Measurements from ENCODE around the gene MTHFD1L.
"Not testable (repeated sequence)": the region's sequence is repeated elsewhere in the genome, so short reads cannot be mapped to it uniquely, and the experiment has no call there.

The MTHFD1L gene

DNA sequence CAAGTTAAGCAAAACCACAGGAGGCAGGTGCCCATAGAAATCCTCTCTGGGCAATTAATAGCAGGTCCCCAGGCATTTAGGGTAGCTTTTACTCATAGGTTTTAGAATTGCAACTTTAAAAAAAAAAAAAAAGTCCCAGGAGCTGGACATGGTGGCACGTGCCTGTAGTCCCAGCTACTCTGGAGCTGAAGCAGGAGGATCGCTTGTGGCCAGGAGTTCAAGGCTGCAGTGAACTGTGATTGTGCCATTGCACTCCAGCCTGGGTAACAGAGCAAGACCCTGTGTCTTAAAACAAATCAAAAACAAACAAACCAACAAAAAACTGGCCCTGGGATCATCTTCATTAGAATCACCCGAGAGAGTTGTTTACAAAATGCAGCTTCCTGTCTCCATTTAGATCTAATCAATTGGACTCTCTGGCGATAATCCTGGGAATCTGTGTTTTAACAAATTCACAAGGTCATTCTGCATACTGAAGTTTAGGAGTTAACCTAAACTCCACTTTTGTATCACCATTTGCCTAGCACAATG, 242.5 kb downstream of the MTHFD1L start:
- no peak for DNase-seq

GRCh38 chr6:151108548-151108947, 243.0 kb downstream of the MTHFD1L start:
- no peak for DNase-seq

- no peak for DNase-seq
Measured at GRCh38 chr6:151109361-151109760, 243.9 kb downstream of the MTHFD1L start.

- no peak for DNase-seq
Measured at GRCh38 chr6:151109869-151110575, 244.5 kb downstream of the MTHFD1L start.

DNA sequence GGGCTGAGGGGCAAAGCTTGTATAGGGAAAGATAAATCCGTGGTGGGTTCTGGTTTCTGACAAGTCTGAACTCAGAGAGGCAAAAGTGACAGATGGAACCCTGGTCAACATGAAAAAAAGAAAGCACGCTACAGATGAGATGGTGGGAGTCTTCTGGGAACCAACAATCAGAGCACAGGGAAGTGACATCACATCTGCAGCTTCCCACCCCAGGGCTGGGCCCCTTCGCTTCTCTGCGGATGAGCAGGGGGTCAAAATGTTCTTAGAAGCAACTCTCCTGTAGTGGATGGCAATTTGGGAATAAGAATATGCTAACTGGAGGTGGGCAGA, 245.0 kb downstream of the MTHFD1L start:
- no peak for DNase-seq

DNA sequence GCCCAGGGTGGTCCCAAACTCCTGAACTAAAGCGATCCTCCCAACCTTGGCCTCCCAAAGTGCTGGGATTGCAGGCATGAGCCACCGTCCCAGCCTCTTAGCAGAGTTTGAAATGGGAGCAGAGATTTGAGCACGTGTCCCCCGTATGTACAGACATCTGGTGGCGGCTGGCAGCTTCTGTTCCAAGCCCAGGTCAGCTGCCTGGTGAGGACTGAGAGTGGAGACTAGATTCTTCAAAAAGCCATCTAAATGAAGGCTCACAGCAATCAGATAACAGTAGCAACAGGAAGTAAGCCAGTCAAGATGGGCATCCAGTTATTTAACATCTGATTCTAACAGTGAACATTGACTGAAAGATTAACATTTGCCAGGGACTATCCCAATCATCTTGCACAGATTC, 246.2 kb downstream of the MTHFD1L start:
- no peak for DNase-seq

GRCh38 chr6:151112130-151112529, 246.6 kb downstream of the MTHFD1L start:
- DNase-seq = no peak

DNA sequence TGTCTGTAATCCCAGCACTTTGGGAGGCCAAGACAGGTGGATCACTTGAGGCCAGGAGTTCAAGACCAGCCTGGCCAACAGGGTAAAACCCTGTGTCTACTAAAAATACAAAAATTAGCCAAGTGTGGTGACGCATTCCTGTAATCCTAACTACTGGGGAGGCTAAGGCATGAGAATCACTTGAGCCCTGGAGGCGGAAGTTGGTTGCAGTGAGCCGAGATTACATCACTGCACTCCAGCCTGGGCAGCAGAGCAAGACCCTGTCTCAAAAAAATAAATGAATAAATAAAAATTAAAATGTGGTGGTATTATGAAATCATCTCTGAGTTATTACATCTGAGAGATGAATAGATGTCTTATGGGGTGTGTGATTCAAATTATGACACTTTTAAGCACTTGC, 247.4 kb downstream of the MTHFD1L start:
- not testable (repeated sequence) for DNase-seq

- DNase-seq = no peak
Measured at GRCh38 chr6:151113641-151114040, 248.1 kb downstream of the MTHFD1L start.

- DNase-seq = no peak
Measured at GRCh38 chr6:151118461-151119123, 253.1 kb downstream of the MTHFD1L start.

DNA sequence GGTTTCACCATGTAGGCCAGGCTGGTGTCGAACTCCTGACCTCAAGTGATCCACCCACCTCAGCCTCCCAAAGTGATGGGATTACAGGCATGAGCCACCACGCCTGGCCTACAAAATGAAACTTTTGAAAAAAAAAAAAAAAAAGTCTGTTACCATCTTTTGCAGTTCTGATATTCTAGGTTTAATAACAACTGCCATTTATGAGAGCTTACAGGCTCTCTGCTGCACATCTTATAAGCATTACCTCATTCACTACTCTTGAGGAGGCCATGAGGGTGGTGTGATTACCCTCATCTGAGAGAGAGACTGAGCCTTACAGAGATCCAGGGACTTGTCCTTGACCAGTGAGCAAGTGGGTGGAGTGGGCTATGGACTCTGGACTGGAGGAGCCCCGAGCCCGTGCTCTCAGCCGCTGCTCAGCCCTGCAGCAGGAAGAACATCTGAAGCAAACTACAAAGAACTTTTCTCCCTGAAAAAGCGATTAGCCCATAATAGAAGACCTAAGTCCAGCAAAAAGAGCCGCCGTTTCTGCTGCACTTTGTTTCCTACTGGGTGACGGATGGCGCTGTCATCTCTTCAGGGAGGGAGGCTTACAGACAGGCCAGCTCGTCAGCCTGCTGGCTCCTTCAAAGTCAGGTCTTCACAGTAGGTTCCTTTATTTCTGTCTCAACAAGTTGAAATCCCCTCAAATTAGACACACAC, 254.5 kb downstream of the MTHFD1L start:
- no peak for DNase-seq

- no peak for DNase-seq
Measured at GRCh38 chr6:151121900-151122299, 256.4 kb downstream of the MTHFD1L start.

DNA sequence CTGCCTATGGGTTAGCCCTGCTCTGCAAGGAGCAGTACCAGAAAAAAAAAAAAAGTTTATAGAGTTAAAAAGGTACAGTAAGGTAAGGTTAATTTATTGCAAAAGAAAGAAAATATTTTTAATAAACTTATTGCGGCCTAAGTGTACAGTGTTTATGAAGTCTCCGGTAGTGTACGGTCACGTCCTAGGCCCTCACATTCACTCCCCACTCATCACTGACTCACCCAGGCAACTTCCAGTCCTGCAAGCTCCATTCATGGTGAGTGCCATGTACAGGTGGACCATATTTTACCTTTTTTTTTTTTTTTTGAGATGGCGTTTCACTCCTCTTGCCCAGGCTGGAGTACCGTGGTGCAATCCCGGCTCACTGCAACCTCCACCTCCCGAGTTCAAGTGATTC, 258.1 kb downstream of the MTHFD1L start:
- DNase-seq = not testable (repeated sequence)

DNA sequence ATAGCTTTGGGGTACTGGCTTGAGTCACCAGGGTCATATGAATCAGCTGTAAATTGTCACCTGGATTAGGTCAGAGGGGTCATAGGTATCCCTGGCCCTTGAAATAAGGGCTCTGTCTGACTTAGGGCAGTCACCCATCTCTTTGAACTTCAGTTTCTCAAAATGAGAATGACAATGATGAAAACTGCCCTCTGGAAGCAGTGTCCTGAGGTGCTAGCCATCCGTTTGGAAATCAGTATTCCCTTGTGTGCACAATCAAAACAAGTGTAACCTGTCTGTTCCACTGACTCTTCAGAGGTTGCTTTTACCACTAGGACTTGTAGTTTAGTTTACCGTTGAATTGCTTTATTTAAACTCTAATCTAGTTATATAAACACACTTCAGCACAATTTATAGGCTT, 259.7 kb downstream of the MTHFD1L start:
- not testable (repeated sequence) for DNase-seq

DNA sequence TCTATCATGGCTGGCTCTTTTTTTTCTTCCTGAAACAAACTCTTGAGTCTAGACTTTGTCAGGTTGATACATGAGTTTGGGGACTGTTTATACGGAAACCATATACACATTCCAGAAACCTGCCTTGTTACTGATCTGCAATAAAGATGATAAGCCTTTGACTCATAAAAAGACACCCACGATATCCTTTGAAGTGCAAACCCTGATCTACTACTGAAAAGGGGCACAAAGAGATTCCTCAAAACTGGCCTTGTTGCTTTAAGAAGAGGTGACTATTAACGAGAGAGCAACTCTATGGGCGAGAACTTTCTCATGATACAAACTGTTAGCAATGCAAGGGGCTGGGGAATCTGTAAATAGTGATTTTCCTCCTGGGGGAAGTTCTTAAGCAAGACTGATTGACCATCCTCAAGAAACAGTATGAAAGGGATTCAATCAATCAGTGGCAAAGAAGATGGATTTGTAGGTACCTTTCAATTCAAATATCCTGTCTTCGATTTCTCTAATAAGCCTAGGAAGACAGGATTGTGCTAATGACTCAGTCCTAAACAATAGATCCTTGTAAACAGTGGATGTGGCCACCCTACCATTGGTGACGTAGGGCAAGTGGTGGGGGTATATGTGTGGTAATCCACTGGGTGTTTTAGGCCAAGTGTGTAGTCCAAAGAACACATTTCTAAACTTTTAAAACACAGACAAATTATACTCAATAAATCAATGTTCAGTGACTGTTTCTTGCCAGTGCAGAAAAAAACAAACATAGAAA, 260.3 kb downstream of the MTHFD1L start:
- not testable (repeated sequence) for DNase-seq

GRCh38 chr6:151126417-151126724, 260.9 kb downstream of the MTHFD1L start:
- DNase-seq = not testable (repeated sequence)

GRCh38 chr6:151127133-151127798, 261.8 kb downstream of the MTHFD1L start:
- DNase-seq = not testable (repeated sequence)

GRCh38 chr6:151128763-151129370, 263.4 kb downstream of the MTHFD1L start:
- DNase-seq = no peak

DNA sequence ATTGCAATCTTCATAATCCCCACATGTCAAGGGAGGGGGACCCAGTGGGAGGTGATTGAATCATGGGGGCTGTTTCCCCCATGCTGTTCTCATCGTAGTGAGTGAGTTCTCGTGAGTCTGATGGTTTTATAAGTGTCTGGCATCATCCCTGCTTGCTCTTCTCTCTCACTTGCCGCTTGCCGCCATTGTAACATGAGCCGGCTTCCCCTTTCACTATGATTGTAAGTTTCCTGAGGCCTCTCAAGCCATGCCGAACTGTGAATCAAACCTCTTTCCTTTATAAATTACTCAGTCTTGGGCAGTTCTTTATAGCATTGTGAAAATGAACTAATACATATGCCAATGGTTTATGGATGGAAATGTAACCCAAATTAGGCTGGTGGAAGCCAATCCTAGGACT, 264.8 kb downstream of the MTHFD1L start:
- DNase-seq = no peak

GRCh38 chr6:151131324-151132007, 266.0 kb downstream of the MTHFD1L start:
- DNase-seq = no peak

GRCh38 chr6:151136141-151136755, 270.7 kb downstream of the MTHFD1L start:
- no peak for DNase-seq
